Skeletal muscle tissue (tissue), 4 donors: ENCODE measurements around the gene SLC23A2. TPM values are rescaled to one million over a fixed set of nuclear protein-coding genes. Genes with fewer than 3 reads are reported as not detected.

Experiments used
- H3K27ac ChIP-seq: one replicate; pipeline ENCODE4 v1.7.0; 2013; ENCODE audit warnings: mild to moderate bottlenecking, low read depth, low read length, inconsistent platforms
- H3K27me3 ChIP-seq, 3 donors: one replicate each; pipeline ENCODE4 v1.7.0; 2013; ENCODE audit warnings: low read length in 3 of 3; ENCODE audit not compliant: control insufficient read depth in 3 of 3, insufficient read depth in 3 of 3
- H3K36me3 ChIP-seq, 3 donors: one replicate each; pipeline ENCODE4 v1.7.0; 2013; ENCODE audit warnings: low read length in 3 of 3; ENCODE audit not compliant: control insufficient read depth in 3 of 3, insufficient read depth in 3 of 3
- H3K4me1 ChIP-seq, 3 donors: one replicate each; pipeline ENCODE4 v1.7.0; 2013; ENCODE audit warnings: low read length in 3 of 3, mild to moderate bottlenecking in 3 of 3; ENCODE audit not compliant: control insufficient read depth in 3 of 3, insufficient read depth in 3 of 3
- H3K4me3 ChIP-seq, 3 donors: one replicate each; pipeline ENCODE4 v1.7.0; 2013; ENCODE audit warnings: low read length in 3 of 3
- H3K9ac ChIP-seq, 3 donors: one replicate each; pipeline ENCODE4 v1.7.0; 2013; ENCODE audit warnings: low read length in 3 of 3, mild to moderate bottlenecking in 3 of 3, moderate library complexity in 2 of 3, low read depth in 1 of 3
- H3K9me3 ChIP-seq, 3 donors: one replicate each; pipeline ENCODE4 v1.7.0; 2013; ENCODE audit warnings: low read length in 3 of 3; ENCODE audit not compliant: control insufficient read depth in 3 of 3
- total RNA-seq: library from RNA; depleted of rRNA; stranded (reverse); fragments of >200 nt; gene quantifications from one replicate; pipeline ENCODE4 v1.2.3, GENCODE V29; 2014
- donor health status: Osteomylitis.

The SLC23A2 gene
- total RNA-seq, 1 donor from 2014 or later: 8.4 TPM

GRCh38 chr20:4953881-4954280, 47.4 kb downstream of the SLC23A2 start:
- Histone ChIP-seq H3K36me3 (no peaks in the 10 kb centered on the region), H3K9me3 (no peaks in the 10 kb centered on the region), H3K27me3 (no peaks in the 10 kb centered on the region), H3K4me3 (no peak overlapping the region), H3K27ac (no peak overlapping the region), H3K9ac (no peak overlapping the region), H3K4me1 (peaks cover 0 to 11% (median 0%) of the 10 kb centered on the region in 3 donors)

GRCh38 chr20:4952229-4952628, 49.1 kb downstream of the SLC23A2 start:
- H3K36me3 ChIP-seq: no peaks in the 10 kb centered on the region
- no peak overlapping the region for H3K9ac ChIP-seq
- no peak overlapping the region for H3K4me3 ChIP-seq
- no peaks in the 10 kb centered on the region for H3K9me3 ChIP-seq
- no peaks in the 10 kb centered on the region for H3K27me3 ChIP-seq
- H3K27ac ChIP-seq: no peak overlapping the region
- peaks cover 0 to 11% (median 7%) of the 10 kb centered on the region in 3 donors for H3K4me1 ChIP-seq

GRCh38 chr20:4951299-4951698, 50.0 kb downstream of the SLC23A2 start:
- Histone ChIP-seq H3K4me3 (no peak overlapping the region), H3K4me1 (peaks cover 0 to 11% (median 7%) of the 10 kb centered on the region in 3 donors), H3K9ac (no peak overlapping the region), H3K36me3 (no peaks in the 10 kb centered on the region), H3K9me3 (no peaks in the 10 kb centered on the region), H3K27ac (peak overlapping the region; percentile 17), H3K27me3 (no peaks in the 10 kb centered on the region)

- H3K4me3 ChIP-seq: no peak overlapping the region
- H3K9ac ChIP-seq: no peak overlapping the region
- no peaks in the 10 kb centered on the region for H3K9me3 ChIP-seq
- H3K36me3 ChIP-seq: no peaks in the 10 kb centered on the region
- H3K27me3 ChIP-seq: no peaks in the 10 kb centered on the region
- H3K27ac ChIP-seq: peak overlapping the region; percentile 17
- H3K4me1 ChIP-seq: peaks cover 0 to 11% (median 7%) of the 10 kb centered on the region in 3 donors
These were observed 50.5 kb downstream of the SLC23A2 start for GRCh38 chr20:4950841-4951240.

- Histone ChIP-seq H3K27ac (no peak overlapping the region), H3K9ac (no peak overlapping the region)
These were observed 50.9 kb downstream of the SLC23A2 start for GRCh38 chr20:4950437-4950836.

GRCh38 chr20:4949833-4950178, 51.5 kb downstream of the SLC23A2 start:
- no peaks in the 10 kb centered on the region for H3K36me3 ChIP-seq
- H3K27me3 ChIP-seq: no peaks in the 10 kb centered on the region
- no peak overlapping the region for H3K9ac ChIP-seq
- peak overlapping the region in 1 of 3 donors; percentile 4 for H3K4me3 ChIP-seq
- H3K4me1 ChIP-seq: peaks cover under 1 to 11% (median 7%) of the 10 kb centered on the region in 3 donors
- H3K9me3 ChIP-seq: no peaks in the 10 kb centered on the region
- H3K27ac ChIP-seq: no peak overlapping the region

More at GRCh38 chr20:4950437-4950836, 50.9 kb downstream of the SLC23A2 start:
- no peaks in the 10 kb centered on the region for H3K27me3 ChIP-seq
- H3K4me1 ChIP-seq: peaks cover 0 to 11% (median 7%) of the 10 kb centered on the region in 3 donors
- no peaks in the 10 kb centered on the region for H3K36me3 ChIP-seq
- H3K9me3 ChIP-seq: no peaks in the 10 kb centered on the region
- H3K4me3 ChIP-seq: no peak overlapping the region

- Histone ChIP-seq H3K9me3 (no peaks in the 10 kb centered on the region), H3K36me3 (no peaks in the 10 kb centered on the region), H3K4me1 (peaks cover 5 to 11% (median 7%) of the 10 kb centered on the region in 3 donors), H3K9ac (no peak overlapping the region), H3K27me3 (no peaks in the 10 kb centered on the region), H3K27ac (no peak overlapping the region), H3K4me3 (no peak overlapping the region)
These were observed 53.3 kb downstream of the SLC23A2 start for GRCh38 chr20:4947817-4948559.

- no peaks in the 10 kb centered on the region for H3K36me3 ChIP-seq
- no peaks in the 10 kb centered on the region for H3K9me3 ChIP-seq
- no peaks in the 10 kb centered on the region for H3K27me3 ChIP-seq
- peaks cover 5 to 11% (median 7%) of the 10 kb centered on the region in 3 donors for H3K4me1 ChIP-seq
- no peak overlapping the region for H3K27ac ChIP-seq
- no peak overlapping the region for H3K9ac ChIP-seq
- no peak overlapping the region for H3K4me3 ChIP-seq
These were observed 54.3 kb downstream of the SLC23A2 start for GRCh38 chr20:4946986-4947385.

- H3K36me3 ChIP-seq: no peaks in the 10 kb centered on the region
- peaks cover 5 to 11% (median 7%) of the 10 kb centered on the region in 3 donors for H3K4me1 ChIP-seq
- H3K27ac ChIP-seq: no peak overlapping the region
- H3K27me3 ChIP-seq: no peaks in the 10 kb centered on the region
- H3K9me3 ChIP-seq: no peaks in the 10 kb centered on the region
- no peak overlapping the region for H3K9ac ChIP-seq
- no peak overlapping the region for H3K4me3 ChIP-seq
These were observed 54.7 kb downstream of the SLC23A2 start for GRCh38 chr20:4946585-4946984.

- H3K4me1 ChIP-seq: peaks cover 2 to 7% (median 5%) of the 10 kb centered on the region in 3 donors
- no peak overlapping the region for H3K4me3 ChIP-seq
- no peaks in the 10 kb centered on the region for H3K27me3 ChIP-seq
- H3K27ac ChIP-seq: no peak overlapping the region
- H3K9me3 ChIP-seq: no peaks in the 10 kb centered on the region
- no peaks in the 10 kb centered on the region for H3K36me3 ChIP-seq
- H3K9ac ChIP-seq: no peak overlapping the region
These were observed 56.6 kb downstream of the SLC23A2 start for GRCh38 chr20:4944518-4945313.
